ENCODE results near the gene RBM47. TPM values are rescaled to one million over a fixed set of nuclear protein-coding genes. Genes with fewer than 3 reads are reported as not detected.

Gene RBM47
- total and polyA plus RNA-seq, 2 experiments from 2014 or later = 35.6 to 139 TPM

GRCh38 chr4:40473578-40474388 lies 155.9 kb downstream of the RBM47 start:
- Mint-ChIP-seq H3K36me3 (ENCODE audit: low read depth) (peaks cover 8% of the 10 kb centered on the region), H3K27me3 (ENCODE audit: insufficient read depth, low read depth, poor library complexity) (no peaks in the 10 kb centered on the region), H3K4me3 (no peak overlapping the region), H3K9me3 (no peaks in the 10 kb centered on the region), H3K4me1 (peaks cover 20% of the 10 kb centered on the region), H3K27ac (peak overlapping the region; percentile 19; the same call in 1 of the 2 replicates)
- DNase-seq (ENCODE audit: low spot score) = no peak
- H3F3A ChIP-seq (replicated peaks; ENCODE audit: low read depth) = no peaks in the 10 kb centered on the region
- TF ChIP-seq JUNB (IDR thresholded peaks at IDR 0.05; ENCODE audit: unreplicated experiment) = no peak
- no peak for TF ChIP-seq STAT1 (IDR thresholded peaks at IDR 0.05; ENCODE audit: unreplicated experiment)
- TF ChIP-seq CREB1 (CRISPR knock-in tag; IDR thresholded peaks at IDR 0.05; ENCODE audit: low read depth) = no peak
- TF ChIP-seq EZH2phosphoT487 (IDR thresholded peaks at IDR 0.05; ENCODE audit: unreplicated experiment) = no peak
- no peak for TF ChIP-seq ZNF462 (CRISPR knock-in tag; IDR thresholded peaks at IDR 0.05)
- TF ChIP-seq ZNF331 (CRISPR knock-in tag; IDR thresholded peaks at IDR 0.05; ENCODE audit: low read depth) = no peak
- TF ChIP-seq, protein P1, sequence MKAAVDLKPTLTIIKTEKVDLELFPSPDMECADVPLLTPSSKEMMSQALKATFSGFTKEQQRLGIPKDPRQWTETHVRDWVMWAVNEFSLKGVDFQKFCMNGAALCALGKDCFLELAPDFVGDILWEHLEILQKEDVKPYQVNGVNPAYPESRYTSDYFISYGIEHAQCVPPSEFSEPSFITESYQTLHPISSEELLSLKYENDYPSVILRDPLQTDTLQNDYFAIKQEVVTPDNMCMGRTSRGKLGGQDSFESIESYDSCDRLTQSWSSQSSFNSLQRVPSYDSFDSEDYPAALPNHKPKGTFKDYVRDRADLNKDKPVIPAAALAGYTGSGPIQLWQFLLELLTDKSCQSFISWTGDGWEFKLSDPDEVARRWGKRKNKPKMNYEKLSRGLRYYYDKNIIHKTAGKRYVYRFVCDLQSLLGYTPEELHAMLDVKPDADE (IDR thresholded peaks at IDR 0.05) = no peak
- no peak for TF ChIP-seq CTCF (conservative IDR thresholded peaks at IDR 0.05; ENCODE audit: low read depth in 2 of 2)
- TF ChIP-seq NANOG (IDR thresholded peaks at IDR 0.05; ENCODE audit: borderline replicate concordance) = no peak
- TF ChIP-seq POLR2AphosphoS5 (IDR thresholded peaks at IDR 0.05; ENCODE audit: low read depth) = no peak
- no peak for TF ChIP-seq ZNF114 (CRISPR knock-in tag; IDR thresholded peaks at IDR 0.05)
- TF ChIP-seq REST (IDR thresholded peaks at IDR 0.05; ENCODE audit: unreplicated experiment) = no peak
- no peak for TF ChIP-seq EZH2 (IDR thresholded peaks at IDR 0.05; ENCODE audit: low read depth, unreplicated experiment)
- H3K79me2 ChIP-seq (replicated peaks; ENCODE audit: insufficient read depth) = peaks cover 55% of the 10 kb centered on the region
- H4K20me1 ChIP-seq (replicated peaks; ENCODE audit: insufficient read depth) = peaks cover 10% of the 10 kb centered on the region; the same call in 1 of the 2 replicates
- H3K27me3 ChIP-seq (ENCODE audit: insufficient read depth) = no peaks in the 10 kb centered on the region
- no peaks in the 10 kb centered on the region for H3K9me2 ChIP-seq (ENCODE audit: insufficient read depth)
- 0 out of 2 replicates have a peak overlapping the region, but pooled peaks have one; percentile 3 for H3K27ac ChIP-seq (ENCODE audit: low read depth)
- H3K4me2 ChIP-seq = no peak overlapping the region
- no peaks in the 10 kb centered on the region for H3K36me3 ChIP-seq (ENCODE audit: insufficient read depth)
- ATAC-seq = no peak; the same call in 2 of the 3 replicates
- H3K4me3 ChIP-seq = no peak overlapping the region
- H3K4me1 ChIP-seq (ENCODE audit: insufficient read depth) = 0 out of 2 replicates have a peak, but pooled peaks cover 4% of the 10 kb centered on the region
- H2AFZ ChIP-seq = no peak overlapping the region

Data from GM23338 (cell line).